Measurements from ENCODE around the gene FUS.

Gene FUS

GRCh38 chr16:31213342-31213741 lies 33.4 kb downstream of the FUS start:
- TF ChIP-seq, protein P1, sequence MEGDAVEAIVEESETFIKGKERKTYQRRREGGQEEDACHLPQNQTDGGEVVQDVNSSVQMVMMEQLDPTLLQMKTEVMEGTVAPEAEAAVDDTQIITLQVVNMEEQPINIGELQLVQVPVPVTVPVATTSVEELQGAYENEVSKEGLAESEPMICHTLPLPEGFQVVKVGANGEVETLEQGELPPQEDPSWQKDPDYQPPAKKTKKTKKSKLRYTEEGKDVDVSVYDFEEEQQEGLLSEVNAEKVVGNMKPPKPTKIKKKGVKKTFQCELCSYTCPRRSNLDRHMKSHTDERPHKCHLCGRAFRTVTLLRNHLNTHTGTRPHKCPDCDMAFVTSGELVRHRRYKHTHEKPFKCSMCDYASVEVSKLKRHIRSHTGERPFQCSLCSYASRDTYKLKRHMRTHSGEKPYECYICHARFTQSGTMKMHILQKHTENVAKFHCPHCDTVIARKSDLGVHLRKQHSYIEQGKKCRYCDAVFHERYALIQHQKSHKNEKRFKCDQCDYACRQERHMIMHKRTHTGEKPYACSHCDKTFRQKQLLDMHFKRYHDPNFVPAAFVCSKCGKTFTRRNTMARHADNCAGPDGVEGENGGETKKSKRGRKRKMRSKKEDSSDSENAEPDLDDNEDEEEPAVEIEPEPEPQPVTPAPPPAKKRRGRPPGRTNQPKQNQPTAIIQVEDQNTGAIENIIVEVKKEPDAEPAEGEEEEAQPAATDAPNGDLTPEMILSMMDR (conservative IDR thresholded peaks at IDR 0.05; ENCODE audit: low read depth, low read length): no peak
- H3K4me3 ChIP-seq (ENCODE audit: low read length): no peak overlapping the region
- DNase-seq (ENCODE audit: low read depth): no peak

- peak within 1 kb of the TSS; percentile 42 for H3K4me3 ChIP-seq (ENCODE audit: low read length)
- TF ChIP-seq, protein P1 (conservative IDR thresholded peaks at IDR 0.05; ENCODE audit: low read depth, low read length): no peak
- no peak for DNase-seq (ENCODE audit: low read depth)
Measured at GRCh38 chr16:31213877-31214707, 34.2 kb downstream of the FUS start, which contains the start of gene TRIM72. Gene TRIM72 (plus strand): TSS chr16:31214119. CDS start chr16:31214739, 620 bp downstream.

DNA sequence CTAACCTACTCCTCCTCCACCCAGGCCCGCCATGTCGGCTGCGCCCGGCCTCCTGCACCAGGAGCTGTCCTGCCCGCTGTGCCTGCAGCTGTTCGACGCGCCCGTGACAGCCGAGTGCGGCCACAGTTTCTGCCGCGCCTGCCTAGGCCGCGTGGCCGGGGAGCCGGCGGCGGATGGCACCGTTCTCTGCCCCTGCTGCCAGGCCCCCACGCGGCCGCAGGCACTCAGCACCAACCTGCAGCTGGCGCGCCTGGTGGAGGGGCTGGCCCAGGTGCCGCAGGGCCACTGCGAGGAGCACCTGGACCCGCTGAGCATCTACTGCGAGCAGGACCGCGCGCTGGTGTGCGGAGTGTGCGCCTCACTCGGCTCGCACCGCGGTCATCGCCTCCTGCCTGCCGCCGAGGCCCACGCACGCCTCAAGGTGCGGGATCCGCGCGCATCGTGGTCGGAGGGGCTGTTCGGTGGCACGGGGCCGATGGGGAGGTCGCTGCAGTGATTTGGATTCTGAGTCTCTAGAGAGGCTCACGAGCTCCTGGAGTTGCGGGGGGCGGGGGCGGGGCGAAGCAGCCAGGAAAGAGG lies 34.9 kb downstream of the FUS start:
- H3K4me3 ChIP-seq (ENCODE audit: low read length): peak overlapping the region; percentile 42
- no peak for DNase-seq (ENCODE audit: low read depth)
- TF ChIP-seq, protein P1 (conservative IDR thresholded peaks at IDR 0.05; ENCODE audit: low read depth, low read length): no peak

DNA sequence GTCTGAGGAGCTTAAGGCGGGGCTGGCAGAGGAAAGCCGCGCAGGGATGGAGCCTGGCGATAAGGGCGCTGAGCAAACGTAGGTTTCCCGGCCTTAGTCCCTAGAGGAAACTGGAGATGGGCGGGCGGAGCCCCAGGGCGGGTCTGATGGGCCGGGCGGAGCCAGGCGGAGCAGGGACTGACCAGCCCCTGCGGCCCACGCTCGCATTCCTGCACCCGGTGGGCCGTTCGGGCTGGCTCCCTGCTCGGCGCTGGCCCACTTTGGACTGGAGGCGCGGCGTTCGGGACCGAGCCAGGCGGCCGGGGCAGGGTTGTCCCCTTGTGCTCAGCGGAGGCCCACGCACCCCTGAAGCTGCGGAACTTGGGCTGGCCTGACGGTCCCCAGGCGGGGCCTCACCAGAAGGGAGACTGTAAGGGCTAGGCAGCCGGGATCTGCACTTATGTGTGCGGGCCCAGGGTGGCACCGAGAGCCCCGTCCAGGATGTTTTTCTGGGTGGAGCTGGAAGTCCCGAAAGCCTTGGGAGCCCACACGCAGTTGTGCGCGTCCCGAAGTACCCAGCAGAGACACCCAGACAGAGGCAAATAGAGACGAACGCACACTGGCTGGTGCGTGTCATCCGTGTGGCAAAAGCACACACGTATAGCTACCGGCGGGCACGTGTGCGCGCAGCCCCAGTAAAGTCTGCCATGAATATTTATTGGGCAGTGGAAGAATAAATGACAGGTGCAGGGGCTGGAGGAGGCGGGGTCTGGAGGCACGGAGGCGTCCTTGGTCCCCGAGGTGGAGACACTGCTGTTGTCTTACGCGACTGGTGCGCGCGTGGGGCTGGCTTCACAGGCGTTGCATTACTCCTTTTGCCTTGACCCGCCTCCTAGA lies 35.6 kb downstream of the FUS start:
- TF ChIP-seq, protein P1 (conservative IDR thresholded peaks at IDR 0.05; ENCODE audit: low read depth, low read length): no peak
- DNase-seq (ENCODE audit: low read depth): peak; percentile 40

GRCh38 chr16:31216422-31217135 lies 36.6 kb downstream of the FUS start, which contains the start of gene PYDC1:
Gene PYDC1 (minus strand): TSS chr16:31217135. CDS start chr16:31217028, 107 bp downstream.
- TF ChIP-seq, protein P1 (conservative IDR thresholded peaks at IDR 0.05; ENCODE audit: low read depth, low read length): no peak
- H3K4me3 ChIP-seq (ENCODE audit: low read length): no peak within 1 kb of the TSS
- no peak for DNase-seq (ENCODE audit: low read depth)

More for the DNA sequence above, 35.6 kb downstream of the FUS start:
- H3K4me3 ChIP-seq (ENCODE audit: low read length): peak overlapping the region; percentile 42

DNA sequence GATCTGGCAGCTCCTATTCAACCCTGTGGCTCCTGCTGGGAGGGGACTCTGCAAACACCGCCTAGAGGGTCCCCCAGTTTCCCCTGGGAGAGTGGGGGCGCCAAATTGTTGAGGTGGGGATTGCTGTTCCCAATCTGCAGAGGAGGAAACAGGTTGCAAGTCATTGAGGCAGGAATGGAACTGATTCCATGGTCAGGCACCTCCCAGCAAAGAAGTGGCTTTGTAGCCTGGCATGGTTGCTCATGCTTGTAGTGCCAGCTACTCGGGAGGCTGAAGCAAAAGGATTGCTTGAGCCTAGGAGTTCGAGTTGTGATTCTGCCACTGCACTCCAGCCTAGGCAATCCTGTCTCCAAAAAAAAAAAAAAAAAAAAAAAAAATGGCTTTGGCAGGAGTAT lies 37.2 kb downstream of the FUS start:
- no peak overlapping the region for H3K4me3 ChIP-seq (ENCODE audit: low read length)

More for the DNA sequence above, 37.2 kb downstream of the FUS start:
- TF ChIP-seq, protein P1 (conservative IDR thresholded peaks at IDR 0.05; ENCODE audit: low read depth, low read length): no peak
- DNase-seq (ENCODE audit: low read depth): no peak

All from retinal pigment epithelial cell (primary cell).